Measurements from ENCODE around the gene ARHGAP15.
"Not testable (repeated sequence)": the region's sequence is repeated elsewhere in the genome, so short reads cannot be mapped to it uniquely, and the experiment has no call there.

Gene ARHGAP15

DNA sequence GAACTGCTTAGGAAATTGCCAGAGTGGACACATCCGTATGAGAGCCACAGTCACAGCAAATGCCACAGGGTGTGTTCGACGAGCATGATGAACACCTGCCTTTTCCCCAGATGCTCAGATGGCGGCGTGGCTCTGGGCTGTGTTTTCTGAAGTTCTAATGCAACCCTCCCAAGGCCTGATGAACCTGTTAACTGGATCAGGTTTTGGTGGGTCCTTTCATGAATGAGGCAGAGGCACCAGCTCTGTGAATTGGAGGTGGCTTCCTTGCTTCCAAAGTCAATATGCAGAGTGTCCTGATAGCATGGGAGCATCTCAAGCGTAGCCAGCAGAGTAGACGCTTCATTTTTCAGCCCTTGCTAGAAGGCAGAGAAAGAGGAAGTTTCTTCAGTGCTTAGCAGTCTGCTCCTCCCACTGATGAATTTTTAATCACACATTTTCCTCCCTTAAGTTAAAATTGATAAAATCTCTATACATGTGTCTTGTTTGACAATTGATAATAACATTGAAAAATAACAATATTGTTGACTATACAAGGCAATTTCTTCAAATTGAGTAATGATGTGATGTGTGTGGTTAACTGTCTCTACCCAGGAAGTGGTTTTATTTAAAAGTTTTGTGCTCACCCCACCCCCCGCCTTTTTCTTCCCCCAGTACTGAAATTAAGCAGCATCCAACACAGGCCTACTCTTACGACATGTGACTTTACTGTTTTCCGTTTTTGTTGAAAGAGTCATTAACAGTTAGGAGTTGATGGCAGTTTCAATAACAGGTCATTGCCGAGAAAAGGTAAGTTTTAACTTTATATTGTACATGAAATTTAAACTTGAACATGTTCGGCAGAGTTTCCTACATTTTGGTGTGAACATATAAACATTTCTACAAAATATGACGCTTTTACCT is at the start of gene ARHGAP15:
Gene ARHGAP15 (plus strand): TSS at position 739 of the 900 bp plus-strand sequence.
- DNase-seq, result peak; percentile 87

DNA sequence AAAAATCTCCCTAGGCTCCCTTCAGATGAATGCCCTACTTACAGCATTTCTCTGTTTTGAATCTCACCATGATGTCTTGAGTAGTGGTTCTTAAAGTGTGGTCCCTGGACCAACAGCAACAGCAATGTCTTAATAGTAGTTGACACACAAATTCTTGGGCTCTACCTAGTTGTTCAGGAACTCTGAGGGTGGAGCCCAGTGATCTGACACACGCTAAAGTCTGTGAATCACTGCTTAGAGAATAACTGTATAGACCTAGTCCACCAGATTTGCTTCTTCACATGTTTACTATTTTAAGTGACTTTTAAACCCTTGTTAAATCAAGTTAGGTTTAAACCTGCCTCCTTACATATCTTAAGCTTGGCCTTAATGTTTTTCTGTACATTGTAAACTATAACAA is 47.6 kb upstream of the ARHGAP15 start:
- no peak for DNase-seq

DNA sequence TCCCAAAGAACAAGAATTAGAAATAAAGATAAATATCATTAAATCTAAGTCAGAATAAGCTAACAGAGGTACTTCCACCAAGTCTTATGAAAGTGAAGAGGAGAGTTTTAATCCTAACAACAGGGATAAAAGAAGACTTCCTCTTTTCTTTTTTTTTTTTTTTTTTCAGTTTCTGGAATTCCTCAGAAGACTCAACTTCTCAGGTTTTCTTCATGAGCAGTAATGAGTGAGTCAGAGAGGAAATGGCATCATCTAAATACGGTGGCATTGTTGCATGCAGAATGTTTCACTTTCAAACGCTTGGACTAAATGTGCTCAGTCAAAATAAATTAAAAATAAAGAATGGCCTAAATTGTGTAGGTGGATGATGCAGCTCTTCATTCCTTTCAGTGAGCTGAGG is 45.6 kb upstream of the ARHGAP15 start:
- peak; percentile 17 for DNase-seq

DNA sequence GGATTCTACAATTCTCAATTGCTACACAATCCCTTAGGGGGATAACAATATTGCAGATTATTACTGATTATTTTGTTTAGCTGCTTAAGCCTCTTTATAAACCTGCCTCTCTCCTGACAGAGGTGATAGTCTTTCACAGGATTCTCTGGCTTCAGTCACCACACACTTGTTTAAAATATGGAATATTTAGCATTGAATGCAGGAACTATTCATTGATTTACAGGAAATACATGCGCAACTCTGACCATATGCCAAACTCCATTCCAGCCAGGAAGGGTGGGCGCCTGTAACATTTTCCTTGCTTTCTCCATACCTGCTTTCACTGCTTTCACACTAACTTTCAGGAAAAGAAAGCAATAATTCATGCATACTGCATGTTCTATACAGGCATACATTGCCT is 44.8 kb upstream of the ARHGAP15 start:
- no peak for DNase-seq

DNA sequence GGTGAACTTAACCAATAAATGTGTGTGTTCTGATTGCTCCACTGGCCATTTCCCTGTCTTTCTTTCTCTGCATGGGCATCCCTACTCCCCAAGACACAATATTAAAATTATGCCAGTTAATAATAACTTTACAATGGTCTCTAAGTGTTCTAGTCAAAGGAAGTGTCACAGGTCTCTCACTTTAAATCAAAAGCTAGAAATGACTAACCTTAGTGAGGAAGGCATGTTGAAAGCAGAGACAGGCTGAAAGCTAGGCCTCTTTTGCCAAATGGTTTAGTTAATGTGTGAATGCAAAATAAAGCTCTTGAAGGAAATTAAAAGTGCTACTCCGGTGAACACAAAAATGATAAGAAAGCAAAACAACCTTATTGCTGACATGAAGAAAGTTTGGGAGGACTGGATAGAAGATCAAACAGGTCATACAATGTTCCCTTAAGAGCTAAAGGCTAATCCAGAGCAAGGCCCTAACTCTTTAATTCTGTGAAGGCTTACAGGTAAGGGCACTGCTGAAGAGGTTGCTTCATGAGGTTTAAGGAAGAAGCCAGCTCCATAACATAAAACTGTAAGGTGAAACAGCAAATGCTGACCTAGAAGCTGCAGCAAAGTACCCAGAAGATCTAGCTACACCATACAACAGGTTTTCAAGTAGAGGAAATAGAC is 44.0 kb upstream of the ARHGAP15 start:
- DNase-seq, result no peak

DNA sequence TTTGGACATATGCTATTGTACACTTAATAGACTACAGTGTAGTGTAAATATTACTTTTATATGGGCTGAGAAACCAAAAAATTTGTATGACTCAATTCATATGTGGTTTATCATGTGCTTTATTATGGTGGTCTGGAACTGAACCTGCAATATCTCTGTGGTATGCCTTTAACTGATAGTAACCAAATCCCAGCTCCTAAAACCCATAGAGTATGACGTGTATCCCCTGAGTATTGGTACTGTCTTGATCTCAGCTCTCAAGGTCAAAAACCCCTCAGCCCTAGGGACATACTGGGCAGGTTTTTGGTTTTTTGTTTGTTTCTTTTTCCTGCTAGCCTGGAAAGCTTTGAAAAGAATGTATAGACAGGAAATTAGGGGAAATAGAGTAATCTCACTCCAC is 42.2 kb upstream of the ARHGAP15 start:
- no peak for DNase-seq

DNA sequence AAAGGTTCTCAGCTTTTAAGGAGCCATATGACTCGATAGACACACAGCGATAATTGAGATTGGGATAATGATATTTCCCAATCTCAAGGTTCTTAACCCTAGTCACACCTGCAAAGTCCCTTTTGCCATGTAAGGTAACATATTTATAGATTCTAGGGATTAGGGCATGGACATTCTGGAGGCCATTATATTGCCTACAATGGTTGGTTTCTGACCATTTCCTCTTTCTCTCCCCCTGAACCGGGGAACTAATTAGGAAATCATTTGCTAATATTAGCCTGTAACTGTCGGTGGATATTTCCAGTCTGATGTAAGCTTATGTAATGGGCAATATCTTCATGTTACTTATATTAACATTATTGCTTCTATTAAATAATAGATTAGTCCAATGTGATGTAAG is 40.8 kb upstream of the ARHGAP15 start:
- no peak for DNase-seq

DNA sequence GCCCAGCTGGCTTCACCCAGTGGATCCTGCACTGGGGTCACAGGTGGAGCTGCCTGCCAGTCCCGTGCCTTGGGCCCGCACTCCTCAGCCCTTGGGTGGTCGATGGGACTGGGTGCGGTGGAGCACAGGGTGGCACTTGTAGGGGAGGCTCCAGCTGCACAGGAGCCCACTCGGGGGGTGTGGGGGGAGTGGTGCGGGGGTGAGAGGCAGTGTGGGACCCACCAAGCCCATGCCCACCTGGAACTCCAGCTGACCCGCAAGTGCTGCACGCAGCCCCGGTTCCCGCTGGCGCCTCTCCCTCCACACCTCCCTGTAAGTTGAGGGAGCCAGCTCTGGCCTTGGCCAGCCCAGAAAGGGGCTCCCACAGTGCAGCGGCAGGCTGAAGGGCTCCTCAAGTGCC is 39.7 kb upstream of the ARHGAP15 start:
- not testable (repeated sequence) for DNase-seq

DNA sequence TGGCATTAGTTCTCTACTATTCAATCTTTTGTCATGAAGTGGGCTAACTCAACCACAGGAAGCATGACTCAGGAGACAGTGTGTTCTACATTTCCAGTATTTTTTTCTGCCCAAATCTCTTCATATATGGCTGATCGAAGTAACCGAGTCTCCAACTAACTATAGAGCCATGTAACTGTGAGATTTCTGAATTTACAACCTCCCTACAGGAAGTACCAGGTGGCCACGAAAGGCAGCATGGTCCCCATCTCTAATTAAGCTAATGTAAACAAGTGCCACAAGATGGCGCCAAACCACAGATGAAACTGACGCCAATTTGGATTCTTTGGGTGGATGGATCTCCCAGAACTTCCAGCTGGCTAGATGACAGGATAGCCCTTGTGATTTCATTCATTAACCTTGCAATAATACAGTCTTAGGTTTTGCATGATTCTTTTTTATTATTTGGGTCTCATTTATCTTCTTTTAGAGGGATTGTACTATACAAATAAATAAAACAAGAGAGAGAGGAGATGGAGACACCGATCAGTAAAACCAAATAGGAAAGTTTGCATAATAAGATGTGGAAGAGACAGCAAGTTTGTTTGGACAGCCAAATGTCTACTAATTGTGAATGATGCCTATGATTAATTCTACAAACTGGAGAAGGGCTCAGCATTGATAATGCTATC is 18.3 kb upstream of the ARHGAP15 start:
- DNase-seq, result peak; percentile 79

DNA sequence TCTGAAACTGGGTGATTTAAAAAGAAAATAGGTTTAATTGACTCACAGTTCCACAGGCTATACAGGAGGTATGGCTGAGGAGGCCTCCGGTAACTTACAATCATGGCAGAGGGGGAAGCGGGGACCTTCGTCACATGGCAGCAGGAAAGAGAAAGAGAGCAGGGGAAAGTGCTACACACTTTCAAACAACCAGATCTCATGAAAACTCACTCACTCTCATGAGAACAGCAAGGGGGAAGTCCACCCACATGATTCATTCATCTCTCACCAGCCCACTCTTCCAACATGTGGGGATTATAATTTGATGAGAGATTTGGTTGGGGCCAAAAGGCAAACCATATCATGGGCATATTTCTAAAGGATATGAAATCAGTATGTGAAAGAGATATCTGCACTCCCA is 12.0 kb upstream of the ARHGAP15 start:
- no peak for DNase-seq

DNA sequence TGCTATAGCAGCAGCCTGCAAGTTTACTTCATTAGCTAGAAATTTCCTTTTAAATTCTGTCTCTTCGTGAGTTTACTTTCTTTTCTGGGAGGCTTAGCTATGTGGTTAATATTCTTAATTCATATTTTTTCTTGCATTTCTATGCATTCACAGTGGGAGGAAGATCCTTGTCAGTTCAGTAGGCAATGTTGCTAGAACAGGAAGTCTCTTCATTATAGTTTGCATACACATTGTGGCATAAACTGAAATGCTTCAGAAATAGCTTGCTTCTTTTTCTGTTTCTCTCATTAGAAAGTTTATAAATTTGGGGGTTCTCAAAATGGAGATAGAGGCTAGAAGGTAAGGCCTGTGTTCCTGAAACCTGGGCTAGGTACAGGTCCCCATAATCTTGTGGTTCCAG is 8.1 kb upstream of the ARHGAP15 start:
- DNase-seq, result no peak

DNA sequence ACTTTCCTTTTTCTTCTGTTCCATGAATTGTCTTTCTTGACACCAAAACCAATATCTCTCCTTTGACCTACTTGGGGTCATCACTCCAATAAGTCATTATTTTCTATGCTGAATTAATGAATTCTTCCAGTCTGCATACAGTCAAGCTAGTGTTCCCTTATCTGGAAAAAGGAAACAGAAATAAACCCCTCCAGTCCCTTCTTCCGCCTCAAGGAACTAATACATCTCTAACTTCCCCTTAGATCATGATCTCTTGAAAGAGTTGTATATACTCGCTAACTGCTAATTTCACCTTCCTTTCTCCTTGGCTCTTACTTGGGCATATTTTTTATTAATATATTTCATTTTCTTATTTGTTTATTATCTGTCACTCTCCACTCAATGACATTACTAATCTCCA is 7.3 kb upstream of the ARHGAP15 start:
- no peak for DNase-seq

DNA sequence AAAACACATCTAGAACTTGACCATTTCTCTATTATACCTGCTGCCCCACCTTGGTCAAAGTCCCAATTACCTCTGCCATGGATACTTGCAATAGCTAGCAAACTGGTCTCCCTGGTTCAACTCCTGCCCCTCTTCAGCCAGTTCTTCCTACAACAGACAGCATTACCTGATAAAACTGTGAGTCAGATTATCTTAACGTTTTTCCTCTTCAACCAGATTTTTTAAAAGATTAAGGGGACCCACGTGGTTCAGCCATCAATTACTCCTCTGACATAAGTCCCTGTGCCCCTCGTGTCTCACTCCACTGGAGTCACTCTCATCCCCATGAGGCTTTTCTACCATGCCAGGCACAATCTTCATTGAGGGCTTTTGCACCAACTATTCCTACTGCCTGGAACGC is 5.3 kb upstream of the ARHGAP15 start:
- DNase-seq, result no peak

DNA sequence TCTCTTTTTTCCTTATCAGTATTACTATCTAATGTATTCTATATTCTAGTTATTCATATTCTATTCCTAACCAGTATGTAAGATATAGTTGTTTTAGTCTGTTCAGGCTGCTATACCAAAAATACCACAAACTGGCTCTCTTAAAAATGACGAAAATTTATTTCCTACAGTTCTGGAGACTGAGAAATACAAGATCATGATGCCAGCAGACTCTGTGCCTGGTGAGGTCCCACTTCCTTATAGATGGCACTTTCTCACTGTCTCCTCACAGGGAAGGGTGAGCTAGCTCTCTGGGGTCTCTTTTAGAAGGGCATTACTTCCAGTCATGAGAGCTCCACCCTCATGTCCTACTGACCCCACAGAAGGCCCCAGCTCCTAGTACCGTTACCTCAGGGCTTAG is 4.8 kb upstream of the ARHGAP15 start:
- DNase-seq, result no peak

DNA sequence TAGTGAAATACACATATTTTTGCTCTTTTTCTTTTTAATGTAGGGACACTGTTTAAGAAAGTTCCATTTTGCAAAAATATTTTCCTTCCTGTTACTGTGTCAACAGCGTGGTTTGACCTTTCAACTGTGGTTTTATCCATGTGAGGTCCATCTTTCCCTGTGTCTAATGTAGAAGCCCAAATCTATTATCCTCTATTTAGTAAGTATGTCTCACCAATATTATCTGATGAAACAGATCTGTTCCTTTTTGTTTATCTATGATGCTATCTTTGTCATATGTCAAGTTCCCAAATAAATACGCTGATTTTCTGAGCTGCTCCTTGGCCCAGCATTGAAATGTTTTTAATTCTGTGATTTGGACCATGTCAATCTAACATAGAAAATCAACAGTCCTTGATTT is 3.5 kb upstream of the ARHGAP15 start:
- no peak for DNase-seq

DNA sequence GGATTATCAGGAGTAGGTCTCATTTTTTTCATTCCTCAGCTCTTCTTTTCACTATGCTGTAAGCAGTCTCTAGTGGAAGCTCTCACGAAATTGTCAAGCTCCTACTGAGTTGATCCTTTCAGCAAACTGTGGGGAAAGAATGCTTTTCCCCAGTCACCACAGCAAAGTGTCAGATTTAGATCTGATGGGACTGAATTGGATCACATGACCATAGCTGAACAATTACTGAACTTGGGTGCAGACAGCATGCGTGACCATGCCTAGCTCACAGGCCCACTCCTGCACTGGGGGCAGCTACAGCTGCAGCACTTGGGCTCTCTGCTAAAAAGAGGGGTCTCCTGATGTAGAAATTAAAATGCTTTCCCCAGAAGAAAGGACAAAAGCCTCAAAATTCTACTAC is 3.1 kb downstream of the ARHGAP15 start:
- DNase-seq, result no peak

DNA sequence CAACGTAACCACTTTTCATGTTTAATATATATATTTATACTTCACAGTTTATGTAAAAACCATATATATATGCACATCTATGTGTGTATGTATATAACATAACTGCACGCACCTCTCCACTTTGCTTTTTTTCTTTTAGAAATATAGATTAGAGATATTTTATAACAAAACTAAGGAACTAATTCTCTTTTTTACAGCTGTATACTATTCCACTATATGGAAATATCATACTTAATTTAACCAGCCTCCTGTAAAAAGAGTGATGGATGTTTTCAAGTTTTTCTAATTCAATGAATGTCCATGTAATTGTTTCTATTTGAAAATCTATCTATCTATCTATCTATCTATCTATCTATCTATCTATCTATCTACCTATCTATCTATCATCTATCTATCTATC is 4.6 kb downstream of the ARHGAP15 start:
- DNase-seq, result no peak

DNA sequence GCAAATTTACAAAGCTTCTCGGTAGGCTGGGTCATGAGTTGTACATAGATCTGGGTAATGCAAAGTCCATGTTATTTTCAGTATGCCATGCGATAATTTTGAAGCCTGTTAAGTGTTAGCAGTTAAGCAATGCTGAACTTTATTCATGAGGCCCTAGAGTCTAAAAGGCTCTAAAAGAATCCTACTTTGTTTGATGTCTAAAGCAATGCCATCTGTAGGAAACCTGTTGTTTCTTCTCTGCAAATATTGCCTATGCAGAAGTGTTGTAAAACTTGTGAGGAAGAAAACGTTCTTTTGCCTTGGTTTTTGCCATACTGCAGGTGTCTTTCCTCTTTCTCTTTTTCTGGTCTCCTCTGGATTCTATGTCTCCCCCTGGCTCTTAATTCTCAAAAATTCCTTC is 9.1 kb downstream of the ARHGAP15 start:
- no peak for DNase-seq

DNA sequence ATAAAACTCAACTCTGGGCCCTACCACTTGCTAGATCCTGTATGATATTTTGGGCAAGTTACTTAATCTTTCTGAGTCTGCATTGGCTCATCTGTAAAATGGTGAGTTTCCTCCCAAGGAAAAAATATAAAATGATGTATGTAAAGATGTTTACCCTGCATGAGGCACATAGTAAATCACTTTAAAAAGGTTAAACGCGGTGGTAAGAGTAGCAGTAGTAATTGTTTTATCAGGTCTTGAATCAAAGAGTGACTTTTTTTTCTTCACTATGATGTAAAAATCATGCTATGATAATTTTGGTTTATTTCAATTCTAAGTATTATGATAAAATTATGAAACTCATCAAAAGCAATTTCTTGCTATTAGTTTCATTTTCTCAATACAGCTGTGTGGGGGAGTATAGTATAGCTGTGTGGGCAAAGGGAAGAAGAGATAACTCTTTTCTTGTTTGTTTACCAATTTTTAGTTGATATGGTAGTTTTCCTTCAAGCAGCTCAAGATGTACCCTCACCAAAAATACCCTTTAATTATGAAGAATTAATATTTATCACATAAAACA is 10.7 kb downstream of the ARHGAP15 start:
- DNase-seq, result no peak

DNA sequence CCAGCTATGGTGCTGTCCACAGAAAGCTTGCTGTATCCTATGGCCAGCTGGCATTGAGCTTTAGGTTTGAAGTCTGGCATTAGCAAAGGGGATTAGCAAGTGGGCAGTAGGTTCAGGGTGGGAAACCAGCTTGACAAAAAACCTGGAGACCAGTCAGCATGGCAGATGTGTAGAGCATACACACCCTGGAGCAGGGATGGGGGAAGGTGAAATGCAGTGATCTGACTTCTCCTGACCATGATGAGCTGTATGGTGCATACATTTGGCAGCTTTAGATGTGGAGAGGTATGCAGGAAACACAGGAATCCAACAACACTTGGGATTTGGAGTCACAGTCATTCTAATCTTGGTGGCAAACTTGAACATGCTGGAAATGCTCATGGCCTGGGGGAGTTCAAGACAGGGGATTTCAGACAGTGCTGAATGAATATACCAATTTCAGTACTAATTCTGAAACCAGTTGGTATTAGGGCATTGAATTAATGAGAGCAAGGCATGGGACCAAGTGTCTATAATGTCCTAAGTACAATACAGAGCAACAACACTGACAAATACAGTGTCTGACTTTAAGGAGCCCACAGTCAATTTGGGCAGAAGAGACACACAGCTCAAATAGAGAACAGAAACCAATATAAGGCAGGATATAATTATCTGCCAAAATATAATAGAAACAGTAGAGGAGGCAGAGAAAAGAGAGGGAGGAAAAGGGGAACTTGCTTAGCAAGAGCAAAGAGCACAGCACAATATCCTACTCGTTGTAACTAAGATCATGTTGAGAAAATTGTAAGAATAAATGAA is 11.8 kb downstream of the ARHGAP15 start:
- no peak for DNase-seq

DNA sequence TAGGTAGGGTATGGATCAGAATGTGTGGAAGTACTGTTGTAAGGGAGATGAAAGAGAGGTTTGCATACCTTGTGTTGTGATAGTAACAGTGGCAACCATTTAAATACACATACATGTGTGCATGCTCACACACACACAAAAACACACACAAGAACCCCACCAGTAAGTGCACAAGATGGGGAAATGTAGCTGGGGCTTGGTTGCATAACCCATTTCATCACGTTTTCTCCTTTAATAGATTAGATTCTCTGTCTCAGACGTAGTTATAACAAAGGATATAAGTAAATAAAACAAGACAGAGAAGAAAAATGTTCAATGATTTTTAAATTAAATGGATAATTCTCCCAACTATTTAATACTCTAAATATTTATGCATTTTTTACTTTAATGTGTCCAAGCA is 13.4 kb downstream of the ARHGAP15 start:
- no peak for DNase-seq

DNA sequence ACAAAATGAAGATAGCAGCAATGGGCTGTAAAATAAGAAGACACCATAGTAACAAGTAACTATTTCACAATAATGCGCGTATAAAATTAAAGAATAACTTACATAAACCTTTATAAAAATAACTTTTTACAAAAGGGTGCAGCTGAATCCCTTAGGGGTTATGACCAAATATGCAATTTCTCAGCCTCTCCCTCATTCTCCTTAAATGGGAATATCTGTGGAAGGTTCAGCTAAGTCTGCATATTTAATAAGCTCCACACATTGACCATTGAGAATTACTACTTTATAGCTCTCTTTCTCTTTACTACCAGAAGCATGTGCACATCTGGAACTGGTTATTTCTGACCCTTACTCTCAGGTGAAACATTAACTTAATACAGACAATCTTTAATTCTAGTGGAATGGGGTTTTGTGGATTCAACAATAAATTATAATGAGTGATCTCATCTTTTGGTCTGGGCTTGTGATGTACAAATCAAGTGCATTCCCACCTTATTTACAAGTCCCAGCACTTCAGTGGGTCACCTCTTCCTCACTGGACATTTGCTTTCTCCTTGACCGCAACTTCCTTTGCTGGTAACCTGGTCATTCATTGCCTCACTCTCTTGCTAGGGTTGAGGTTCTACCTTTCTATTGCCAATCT is 15.7 kb downstream of the ARHGAP15 start:
- DNase-seq, result no peak

Data from CD4-positive, alpha-beta T cell treated with Interleukin-10 for 1 hour (primary cell).